Ovary (tissue), 3 donors: ENCODE measurements around the gene TBL1X.

ENCODE experiments used
- CTCF ChIP-seq, 3 donors: fragments of 450-650 bp in 2 of 3; fragments of 200-600 bp in 1 of 3; IDR thresholded peaks; one replicate each; pipeline versions ENCODE4 v1.5.1 to v1.8.0; 2016 to 2022; ENCODE audit warnings: antibody characterized with exemption in 3 of 3, mild to moderate bottlenecking in 1 of 3
- EP300 ChIP-seq: sonication (generic); formaldehyde crosslinking; IDR thresholded peaks from one replicate; pipeline ENCODE4 v1.6.1; 2017; ENCODE audit warnings: antibody characterized with exemption
- donor health status: DM: no; HTN: no; CAD: no.

GRCh38 chrX:9434051-9434550, 30.8 kb upstream of the TBL1X start:
- TF ChIP-seq CTCF (IDR thresholded peaks at IDR 0.05) (no peak), EP300 (no peak)
